Renal cortex interstitium (tissue), 11 donors: ENCODE measurements around the gene MAP3K5. TPM values are rescaled to one million over a fixed set of nuclear protein-coding genes. Genes with fewer than 3 reads are reported as not detected.
"Not testable (repeated sequence)": the region's sequence is repeated elsewhere in the genome, so short reads cannot be mapped to it uniquely, and the experiment has no call there.

Experiments
- DNase-seq, 11 donors: peaks; one replicate each; pipeline ENCODE4 v3.0.0-alpha.2; 2013; ENCODE audit warnings: low read depth in 9 of 11, low spot score in 4 of 11; ENCODE audit errors: extremely low read depth in 1 of 11
- polyA plus RNA-seq, 3 donors: library from polyadenylated mRNA; unstranded; fragments of 120-200 nt; gene quantifications; one replicate each; pipeline ENCODE4 v1.2.1, GENCODE V29; 2013; ENCODE audit not compliant: insufficient read length in 3 of 3

The MAP3K5 gene
- polyA plus RNA-seq, 3 donors, result 5.1 to 10.0 (median 5.6) TPM

DNA sequence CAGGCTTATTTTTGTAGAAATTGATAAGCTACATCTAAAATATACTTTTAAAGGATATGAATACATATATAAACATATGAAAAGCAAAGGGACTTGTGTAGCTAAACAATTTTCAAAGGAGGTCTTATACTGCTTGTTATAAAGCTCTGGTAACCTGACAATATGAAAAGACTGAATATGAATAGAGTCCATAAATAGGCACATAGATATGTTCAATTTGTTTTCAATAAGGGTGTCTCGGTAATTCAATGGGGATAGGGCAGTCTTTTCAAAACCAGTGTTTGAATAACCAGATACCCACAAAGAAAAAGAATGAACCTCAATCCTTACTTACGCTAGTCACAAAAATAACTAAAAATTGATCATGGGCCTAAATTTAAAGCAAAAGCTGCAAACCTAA lies 9.3 kb upstream of the MAP3K5 start:
- no peak for DNase-seq

DNA sequence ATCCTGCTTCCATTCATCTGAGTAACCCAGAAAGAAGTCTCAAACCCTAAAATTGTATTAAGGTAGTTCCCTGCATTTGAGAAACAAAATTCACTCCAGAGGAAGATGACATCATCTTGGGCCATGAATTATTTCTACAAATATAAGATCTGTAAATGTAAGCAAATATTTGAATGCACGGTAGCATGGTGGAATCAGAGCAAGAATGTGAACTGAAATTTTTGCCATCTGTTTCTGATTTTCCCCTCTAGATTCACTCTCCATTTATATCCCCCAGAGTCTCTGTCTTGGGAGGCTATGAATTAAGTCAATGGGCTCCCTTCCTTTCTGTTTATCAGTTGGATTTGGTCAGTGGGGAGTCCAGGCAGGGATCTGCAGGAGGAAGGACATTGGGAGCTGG lies 5.8 kb upstream of the MAP3K5 start:
- DNase-seq, result no peak

DNA sequence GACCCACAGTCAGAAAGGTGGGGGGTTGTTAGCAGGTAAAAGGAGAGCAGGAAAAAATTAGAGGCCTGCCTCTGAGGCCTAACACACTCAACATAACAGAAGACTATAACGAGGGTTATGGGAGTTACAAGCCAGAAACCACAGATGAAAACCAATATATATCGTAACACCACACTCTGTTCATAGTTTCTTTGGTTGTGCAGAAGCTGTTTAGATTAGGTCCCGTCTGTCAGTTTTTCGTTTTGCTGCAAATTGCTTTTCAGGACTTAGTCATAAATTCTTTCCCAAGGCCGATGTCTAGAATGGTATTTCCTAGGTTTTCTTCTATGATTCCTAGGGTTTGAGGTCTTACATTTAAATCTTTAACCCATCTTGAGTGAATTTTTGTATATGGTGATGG lies 3.7 kb upstream of the MAP3K5 start:
- DNase-seq, result no peak

GRCh38 chr6:136795386-136795785 lies 3.1 kb upstream of the MAP3K5 start:
- DNase-seq, result no peak

GRCh38 chr6:136793363-136793762 lies 1.1 kb upstream of the MAP3K5 start:
- DNase-seq, result no peak

DNA sequence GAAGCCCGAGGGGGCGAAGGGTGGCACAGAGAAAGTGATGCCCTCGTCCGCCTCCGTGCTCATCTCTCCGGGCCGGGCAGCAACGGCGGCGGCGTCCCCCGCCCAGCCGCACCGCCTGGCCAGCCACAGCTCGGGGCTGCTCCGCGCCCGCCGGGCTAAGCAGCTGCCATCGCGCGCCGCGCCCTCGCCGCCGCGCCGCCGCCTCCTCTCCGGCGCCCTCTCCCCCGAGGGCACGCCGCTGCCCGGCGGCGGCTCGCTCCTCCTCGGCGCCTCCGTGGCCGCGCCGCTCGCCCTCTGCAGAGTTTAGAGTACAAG lies 225 bp downstream of the MAP3K5 start:
- no peak for DNase-seq

GRCh38 chr6:136791296-136792094 lies 782 bp downstream of the MAP3K5 start:
- peak in 4 of 11 donors; percentile 15 to 33 (median 25) for DNase-seq

DNA sequence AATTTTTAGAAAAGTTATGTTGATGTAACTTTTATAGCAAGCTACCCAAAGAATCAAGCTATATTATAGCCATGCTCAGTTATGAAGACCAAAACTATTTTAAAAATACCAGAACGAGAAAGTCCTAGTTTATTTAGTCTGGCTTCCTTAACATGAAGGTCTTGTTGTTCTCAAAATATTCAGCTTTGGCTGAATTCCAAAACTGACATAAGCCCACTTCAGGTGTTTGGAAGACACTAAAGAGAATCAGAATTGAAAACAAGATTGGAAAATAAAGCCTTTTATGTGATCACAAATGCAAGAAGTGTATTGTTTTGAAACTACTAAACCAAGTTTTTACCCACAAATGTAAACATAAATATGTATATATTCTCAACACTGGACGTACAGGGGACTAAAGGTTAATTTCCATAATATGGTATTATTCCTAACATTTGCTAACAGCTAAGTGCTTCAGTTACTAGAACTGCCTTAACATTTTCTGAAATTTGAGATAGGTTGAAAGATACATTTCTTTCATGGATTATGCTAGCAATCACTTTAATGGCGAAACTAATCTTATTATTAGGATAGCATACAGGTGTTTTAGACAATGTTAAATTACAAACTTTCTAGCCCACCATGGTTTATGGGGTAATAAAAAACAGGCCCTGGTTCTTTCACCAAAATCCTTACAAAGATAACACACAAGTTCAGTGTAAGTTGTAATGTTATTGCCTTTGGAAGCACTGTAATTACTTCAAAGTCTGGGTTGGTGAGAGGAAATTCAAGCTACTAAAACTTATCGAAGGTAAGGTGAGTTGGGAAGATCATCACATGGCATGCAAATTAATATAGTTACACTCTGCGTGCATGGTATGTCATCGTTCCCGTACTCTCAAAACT lies 1.6 kb downstream of the MAP3K5 start:
- no peak for DNase-seq

GRCh38 chr6:136789440-136789839 lies 2.8 kb downstream of the MAP3K5 start:
- DNase-seq, result not testable (repeated sequence)

GRCh38 chr6:136788069-136788902 lies 4.0 kb downstream of the MAP3K5 start:
- DNase-seq, result no peak

GRCh38 chr6:136787726-136788068 lies 4.6 kb downstream of the MAP3K5 start:
- DNase-seq, result no peak

GRCh38 chr6:136786658-136787057 lies 5.6 kb downstream of the MAP3K5 start:
- no peak for DNase-seq

DNA sequence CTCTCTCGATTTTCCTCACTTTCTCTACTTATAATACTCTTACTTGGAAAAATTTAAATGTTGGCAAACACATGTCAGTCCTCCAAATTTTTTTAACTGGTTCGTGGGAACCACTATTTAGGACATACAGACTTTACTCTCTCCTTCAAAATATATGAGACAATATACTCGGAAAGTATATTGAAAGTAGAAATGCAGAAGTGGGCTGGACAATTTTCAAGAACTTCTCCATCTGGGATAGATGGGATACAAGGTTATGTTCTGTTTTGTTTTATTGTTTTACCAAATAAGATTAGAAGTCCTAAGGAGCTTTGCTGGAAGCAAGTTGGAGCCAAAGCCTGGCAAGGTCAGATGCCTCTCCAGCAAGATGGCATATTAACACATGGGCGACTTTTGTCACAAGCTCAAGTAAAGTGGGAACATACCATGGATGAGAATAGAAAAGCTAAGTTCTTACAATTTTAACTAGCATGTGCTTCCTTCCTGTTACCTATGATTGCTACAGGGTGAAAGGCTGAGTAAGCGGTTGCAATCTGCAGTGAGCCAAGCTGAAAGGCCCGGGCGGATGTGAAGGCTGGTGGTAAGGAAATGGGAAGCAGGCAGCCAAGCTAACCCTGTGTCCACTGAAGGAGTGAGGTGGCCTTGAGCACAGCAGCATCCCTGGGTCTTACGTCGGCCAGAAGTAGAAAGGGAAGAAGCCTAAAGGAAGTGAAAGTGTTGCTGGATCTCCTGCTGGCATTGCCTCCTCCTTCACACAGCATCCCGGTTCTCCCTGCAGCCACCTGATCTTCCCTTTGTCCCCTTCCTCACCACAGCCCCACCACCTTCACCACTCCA lies 7.1 kb downstream of the MAP3K5 start:
- no peak for DNase-seq

GRCh38 chr6:136784271-136784664 lies 8.0 kb downstream of the MAP3K5 start:
- no peak for DNase-seq

DNA sequence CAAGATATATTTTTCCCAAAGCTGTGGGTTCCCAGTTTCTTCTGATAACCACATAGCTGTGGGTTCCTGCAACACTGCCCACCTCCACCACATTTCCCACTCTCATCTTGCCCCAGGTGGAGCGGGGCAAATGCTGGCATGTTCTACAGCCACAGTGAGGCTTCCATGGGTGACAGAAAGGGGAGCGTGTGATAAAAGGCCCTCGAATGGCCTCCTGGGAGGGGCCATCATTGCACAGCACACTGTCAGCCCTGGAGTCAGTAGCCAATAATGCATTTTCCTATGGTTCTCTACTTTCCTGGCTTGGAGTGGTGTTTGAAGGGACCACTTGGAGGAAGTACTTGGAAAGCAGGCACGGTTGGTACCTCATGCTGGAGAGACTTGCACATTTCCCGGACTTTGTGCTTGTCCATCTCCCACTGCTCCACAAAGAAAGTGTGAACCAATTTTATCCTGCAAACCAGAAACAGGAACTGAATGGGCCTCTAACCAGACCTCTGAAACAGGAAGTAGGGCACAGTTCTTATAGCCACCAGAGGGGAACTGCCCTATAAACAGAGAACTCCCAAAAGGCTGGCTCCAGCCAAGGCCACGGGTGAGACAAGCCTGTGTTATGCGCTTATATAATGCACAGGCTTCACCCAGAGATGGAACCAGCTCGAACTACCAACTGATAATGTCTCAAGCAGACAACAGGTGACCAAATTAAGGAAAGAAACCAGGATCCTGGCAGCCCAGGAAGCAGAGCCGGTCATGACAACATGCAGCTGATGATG lies 8.6 kb downstream of the MAP3K5 start:
- DNase-seq, result no peak

- no peak for DNase-seq
These were observed 9.3 kb downstream of the MAP3K5 start for GRCh38 chr6:136783021-136783420.

- no peak for DNase-seq
These were observed 10.1 kb downstream of the MAP3K5 start for GRCh38 chr6:136782021-136782770.
